VCaP (cell line): ENCODE results near the gene PRKAR2B.

Experiments used
- H3K27ac ChIP-seq: fragments of 450-650 bp; 2 replicates; pipeline ENCODE4 v1.5.1; 2017
- TF ChIP-seq, protein P1 (sequence below): fragments of 450-650 bp; conservative IDR thresholded peaks from 2 replicates; pipeline ENCODE4 v1.5.1; 2017; ENCODE audit warnings: mild to moderate bottlenecking, moderate library complexity

PRKAR2B gene

DNA sequence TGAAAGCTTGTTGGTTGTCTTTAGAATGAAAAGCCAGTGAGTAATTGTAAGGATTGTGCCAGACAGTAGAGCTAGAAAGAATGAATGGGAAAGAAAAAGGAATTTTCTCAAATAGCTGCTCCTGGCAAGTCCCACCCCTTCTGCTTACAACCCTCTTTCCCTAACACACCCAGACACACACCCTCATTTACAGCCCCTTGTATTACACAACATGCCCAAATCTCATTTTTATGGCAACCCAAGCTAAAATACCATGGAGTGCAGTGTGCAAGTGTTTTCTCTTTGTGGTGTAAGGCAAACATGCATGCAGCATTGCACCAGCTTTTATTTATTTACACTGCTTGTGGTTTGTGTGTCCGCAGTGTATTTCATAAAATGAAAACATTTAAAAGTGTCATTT is 1.5 kb downstream of the PRKAR2B start:
- TF ChIP-seq, protein P1, sequence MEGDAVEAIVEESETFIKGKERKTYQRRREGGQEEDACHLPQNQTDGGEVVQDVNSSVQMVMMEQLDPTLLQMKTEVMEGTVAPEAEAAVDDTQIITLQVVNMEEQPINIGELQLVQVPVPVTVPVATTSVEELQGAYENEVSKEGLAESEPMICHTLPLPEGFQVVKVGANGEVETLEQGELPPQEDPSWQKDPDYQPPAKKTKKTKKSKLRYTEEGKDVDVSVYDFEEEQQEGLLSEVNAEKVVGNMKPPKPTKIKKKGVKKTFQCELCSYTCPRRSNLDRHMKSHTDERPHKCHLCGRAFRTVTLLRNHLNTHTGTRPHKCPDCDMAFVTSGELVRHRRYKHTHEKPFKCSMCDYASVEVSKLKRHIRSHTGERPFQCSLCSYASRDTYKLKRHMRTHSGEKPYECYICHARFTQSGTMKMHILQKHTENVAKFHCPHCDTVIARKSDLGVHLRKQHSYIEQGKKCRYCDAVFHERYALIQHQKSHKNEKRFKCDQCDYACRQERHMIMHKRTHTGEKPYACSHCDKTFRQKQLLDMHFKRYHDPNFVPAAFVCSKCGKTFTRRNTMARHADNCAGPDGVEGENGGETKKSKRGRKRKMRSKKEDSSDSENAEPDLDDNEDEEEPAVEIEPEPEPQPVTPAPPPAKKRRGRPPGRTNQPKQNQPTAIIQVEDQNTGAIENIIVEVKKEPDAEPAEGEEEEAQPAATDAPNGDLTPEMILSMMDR = no peak
- H3K27ac ChIP-seq = peak overlapping the region; percentile 89

DNA sequence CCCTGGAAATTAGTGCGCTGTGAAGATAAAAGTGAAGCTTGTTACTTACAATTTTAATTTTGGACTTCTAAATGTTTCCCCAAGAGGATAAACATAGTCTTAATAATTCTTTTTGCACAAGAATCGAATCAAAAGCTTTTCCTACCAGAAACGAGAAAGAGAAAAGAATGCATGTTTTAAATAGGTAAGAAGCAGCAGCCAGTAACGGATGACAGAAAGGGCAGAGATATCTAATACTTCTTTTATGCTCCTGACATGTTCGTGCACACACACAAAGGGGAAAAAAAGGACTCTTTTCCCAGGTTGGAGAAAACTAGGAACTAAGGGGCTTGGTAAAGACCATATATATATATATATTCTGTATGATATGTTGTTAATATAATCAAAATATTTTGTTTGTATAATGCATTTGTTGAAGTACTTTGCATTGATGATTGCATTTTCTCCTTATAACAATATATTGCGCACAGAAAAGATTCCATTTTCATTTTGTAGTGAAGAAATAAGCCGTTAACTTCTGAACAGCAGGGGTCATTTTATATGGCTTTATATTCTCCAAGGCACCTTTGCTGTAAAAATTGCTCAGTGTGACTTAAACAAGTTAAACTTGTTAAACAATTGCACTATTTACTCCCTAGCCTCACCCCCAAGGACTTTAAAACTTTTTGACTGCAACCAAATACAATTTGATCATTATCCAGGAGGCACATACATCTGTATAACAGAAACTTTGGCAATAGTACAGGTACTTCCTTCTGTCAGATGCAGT is 2.2 kb downstream of the PRKAR2B start:
- peak overlapping the region; percentile 89 for H3K27ac ChIP-seq
- TF ChIP-seq, protein P1 = no peak

DNA sequence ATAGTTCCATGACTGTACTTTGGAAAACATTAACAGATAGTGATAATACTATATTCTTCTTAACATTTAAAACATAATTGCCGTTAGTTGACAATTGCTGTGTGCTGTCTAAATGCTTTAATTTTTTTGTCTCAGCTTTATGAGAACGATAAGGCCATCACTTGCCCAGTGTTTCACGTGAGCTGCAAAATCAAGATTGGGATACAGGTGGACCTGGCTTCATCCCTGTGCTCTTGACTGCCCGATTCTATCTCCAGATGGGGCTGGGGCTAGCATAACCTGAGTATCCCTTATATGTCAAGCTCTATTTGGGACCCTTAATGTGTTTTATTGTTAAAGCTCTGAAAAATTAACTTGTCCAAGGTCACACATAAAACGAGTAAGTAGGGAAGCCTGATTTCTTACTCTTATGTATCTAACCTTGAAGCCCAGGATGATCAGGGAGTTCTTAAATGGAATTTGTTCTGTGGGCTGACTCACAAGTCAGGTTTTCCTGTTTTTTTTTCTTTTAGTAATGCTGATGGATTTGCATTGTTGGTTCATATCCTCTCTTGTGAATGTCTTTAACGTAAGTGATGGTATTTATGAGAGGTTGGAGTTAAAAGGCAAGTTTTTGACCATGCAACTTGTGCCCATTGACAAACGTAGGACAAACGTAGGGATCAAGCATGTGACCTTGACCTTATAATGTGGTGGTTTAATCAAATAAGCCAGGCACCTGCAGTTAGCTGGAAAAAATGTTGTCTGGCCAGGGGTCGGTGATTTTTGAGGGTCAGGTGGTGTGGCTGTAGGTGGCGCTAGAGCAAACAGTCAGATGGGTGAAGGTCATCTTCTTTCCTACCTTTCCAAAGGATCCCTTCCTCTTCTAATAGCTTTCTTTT is 3.6 kb downstream of the PRKAR2B start:
- H3K27ac ChIP-seq = peak overlapping the region; percentile 89; the same call in 1 of the 2 replicates

DNA sequence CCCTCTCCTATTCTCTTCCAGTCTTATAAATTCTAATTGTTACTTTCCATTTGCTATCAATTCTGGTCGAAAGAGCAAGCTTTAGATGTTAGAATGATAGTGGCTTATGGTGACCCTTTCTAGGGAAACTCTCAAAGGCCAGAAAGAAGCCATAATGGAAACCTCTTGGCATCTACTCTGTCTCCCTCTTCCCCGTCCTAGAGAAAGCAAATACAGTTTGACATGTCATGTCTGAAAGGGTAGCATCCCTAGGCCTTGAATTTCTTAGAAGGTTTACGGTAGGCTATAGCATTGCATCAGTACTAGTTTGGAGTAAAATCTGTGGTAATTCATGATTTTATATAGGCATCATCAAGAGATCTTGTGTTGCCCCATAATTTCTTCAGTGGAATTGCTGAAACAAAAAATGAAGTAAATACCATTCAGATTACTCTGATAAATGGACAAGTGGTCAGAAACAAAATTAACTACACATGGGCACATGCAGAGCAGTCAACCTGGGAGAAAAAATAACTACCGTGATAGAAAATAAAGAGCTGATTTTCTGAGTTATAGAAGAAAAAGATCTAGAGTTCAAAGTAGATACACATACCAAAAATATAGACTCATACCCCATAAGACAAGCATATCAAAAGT is 4.4 kb downstream of the PRKAR2B start:
- TF ChIP-seq, protein P1 = no peak
- H3K27ac ChIP-seq = no peak overlapping the region

More for the DNA sequence above, 3.6 kb downstream of the PRKAR2B start:
- TF ChIP-seq, protein P1 = 0 out of 2 replicates have a peak, but pooled peaks have one; percentile 10

DNA sequence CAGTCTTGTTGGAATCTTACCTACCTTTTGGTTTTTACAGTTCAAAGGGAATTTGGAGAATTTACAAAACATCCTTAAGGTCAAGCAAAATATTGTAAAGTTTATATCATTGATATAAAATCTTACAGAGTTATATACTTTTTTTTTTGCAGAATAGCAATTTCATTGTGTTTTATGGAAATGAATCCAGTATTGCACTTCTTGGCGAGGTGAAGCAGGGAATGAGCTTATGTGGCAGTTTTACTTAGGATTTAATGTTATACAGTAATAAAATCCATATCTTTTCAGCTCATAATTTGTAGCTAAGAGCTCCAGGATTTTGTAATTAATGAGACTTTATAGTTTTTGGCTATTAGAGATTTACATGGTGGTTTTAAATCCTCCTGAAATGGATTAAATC is 5.0 kb downstream of the PRKAR2B start:
- no peak overlapping the region for H3K27ac ChIP-seq
- TF ChIP-seq, protein P1 = no peak

DNA sequence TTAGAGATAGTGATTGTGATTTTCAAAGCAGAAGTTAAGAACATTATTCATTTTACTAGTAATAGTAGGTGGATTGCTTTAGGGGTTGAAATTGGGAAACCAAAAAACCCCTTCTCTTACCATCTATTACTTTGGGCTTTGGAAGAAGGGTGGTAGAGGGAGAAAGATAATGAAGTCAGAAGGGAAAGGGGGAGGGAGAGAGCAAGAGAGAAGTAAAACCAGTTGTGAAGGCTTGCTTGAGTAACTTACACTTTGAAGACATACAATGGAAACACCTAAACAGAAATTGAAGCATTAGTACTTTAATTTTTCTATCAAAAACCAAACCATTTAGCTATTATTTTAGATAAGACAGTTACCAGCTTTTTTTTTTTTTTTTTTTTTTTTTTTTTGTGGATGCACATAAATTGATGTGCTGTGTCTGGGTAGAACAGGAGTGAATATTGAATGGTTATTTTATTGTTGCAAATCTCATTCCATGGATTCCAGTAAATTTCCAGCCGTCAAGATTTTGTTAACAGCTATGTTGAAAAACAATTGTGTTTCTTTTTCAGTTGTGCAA is 5.5 kb downstream of the PRKAR2B start:
- TF ChIP-seq, protein P1 = no peak
- H3K27ac ChIP-seq = no peak overlapping the region
